K562 treated with DMSO at 1 percent for 4 hours (cell line): Measurements from ENCODE around the gene CALD1. TPM values are rescaled to one million over a fixed set of nuclear protein-coding genes. Genes with fewer than 3 reads are reported as not detected.

Experiments
- total RNA-seq: library from RNA; unstranded; fragments of 300-600 nt; gene quantifications from 2 replicates; pipeline ENCODE4 v1.2.3, GENCODE V29; 2022; ENCODE audit not compliant: insufficient read depth

Gene CALD1, protein sequence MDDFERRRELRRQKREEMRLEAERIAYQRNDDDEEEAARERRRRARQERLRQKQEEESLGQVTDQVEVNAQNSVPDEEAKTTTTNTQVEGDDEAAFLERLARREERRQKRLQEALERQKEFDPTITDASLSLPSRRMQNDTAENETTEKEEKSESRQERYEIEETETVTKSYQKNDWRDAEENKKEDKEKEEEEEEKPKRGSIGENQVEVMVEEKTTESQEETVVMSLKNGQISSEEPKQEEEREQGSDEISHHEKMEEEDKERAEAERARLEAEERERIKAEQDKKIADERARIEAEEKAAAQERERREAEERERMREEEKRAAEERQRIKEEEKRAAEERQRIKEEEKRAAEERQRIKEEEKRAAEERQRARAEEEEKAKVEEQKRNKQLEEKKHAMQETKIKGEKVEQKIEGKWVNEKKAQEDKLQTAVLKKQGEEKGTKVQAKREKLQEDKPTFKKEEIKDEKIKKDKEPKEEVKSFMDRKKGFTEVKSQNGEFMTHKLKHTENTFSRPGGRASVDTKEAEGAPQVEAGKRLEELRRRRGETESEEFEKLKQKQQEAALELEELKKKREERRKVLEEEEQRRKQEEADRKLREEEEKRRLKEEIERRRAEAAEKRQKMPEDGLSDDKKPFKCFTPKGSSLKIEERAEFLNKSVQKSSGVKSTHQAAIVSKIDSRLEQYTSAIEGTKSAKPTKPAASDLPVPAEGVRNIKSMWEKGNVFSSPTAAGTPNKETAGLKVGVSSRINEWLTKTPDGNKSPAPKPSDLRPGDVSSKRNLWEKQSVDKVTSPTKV
- total RNA-seq = not detected in 2 replicates

DNA sequence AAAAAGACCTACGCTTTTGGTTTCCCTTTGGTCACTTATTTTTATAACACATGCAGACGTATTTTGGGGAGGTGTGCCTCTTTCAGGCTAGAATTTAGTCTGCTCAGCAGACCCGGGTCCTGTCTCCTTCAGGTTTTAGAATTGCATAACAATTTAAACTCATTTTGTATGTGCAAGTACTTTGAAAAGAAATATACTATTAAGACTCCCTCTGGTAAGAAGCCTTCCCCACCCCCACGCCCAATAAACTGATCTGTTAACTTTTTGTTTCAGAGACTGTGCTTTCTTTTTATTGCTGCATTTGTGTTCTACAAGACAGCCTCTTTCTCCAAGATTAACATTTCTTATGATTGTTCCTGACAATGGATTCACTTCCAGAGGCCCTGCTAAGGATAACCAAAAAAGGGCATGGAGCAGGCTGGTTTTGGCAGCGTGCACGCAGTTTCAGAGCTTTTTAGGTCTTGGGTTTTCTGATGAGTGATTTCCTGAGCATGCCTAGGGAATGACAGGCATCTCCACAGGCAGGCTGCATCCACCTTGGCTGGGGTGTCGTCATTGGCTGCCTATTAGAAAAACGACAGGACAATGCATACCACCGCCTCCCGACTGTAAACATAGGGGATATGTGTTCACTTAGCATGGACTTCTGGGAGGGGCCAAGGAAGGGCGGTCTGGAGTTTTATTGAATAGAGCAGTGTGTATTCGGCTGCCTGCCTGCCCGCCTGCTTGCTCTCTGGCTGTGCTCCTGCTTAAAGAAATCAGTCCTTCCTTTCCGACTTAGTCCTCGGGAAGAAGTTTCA lies at the start of gene CALD1:
TSS of gene CALD1 (plus strand) at position 694 of the 800 bp plus-strand sequence. CDS start 88,100 bp downstream, outside the sequence.

DNA sequence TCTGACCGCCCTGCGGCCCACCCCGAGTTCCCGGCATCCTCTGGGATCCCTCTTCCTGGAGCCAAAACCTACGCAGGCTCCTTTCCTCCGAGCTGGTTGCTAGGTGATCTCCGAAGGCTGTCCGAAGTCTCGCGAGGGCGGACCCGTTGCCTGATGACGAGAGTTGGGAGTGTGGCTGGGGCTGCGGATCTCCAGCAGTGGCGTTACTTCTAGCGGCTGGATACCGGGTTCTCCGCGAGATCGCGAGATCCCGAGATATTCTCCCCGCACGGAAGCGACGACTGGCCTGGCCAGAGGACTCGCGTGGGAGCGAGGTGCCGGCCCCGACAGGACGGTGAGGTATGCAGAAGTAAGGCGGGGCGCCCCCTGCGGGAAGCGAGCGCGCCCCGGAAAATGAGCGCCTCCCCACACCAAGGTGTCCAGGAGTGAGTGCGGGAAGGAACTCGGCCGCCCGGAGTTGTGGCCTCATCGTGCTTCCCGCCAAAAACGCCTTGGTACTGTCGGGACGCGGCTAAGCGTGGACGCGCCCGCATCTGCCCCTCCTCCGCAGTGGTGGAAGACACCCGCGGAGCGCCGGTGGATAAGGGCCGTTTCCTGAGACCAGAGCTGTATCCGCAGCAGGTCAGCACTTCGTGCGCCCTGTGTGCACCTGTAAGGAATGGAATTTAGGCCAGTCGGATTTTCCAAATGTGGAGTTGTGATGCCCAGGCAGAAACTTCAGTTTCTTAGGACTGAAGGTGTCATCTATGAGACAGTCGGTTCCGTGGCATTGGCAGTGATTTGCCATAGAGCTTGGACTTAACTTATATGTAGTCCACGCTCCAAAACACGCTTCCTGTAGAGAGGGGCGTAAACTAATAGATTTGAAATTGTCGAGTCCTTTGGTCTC lies 207.2 kb downstream of the CALD1 start, which contains the start of gene AGBL3:
TSS of gene AGBL3 (plus strand) at position 146 of the 889 bp plus-strand sequence. CDS start 1,426 bp downstream, outside the sequence.

Other genes starting within 250 kb of the CALD1 start
- gene AKR1B15, start 230.5 kb upstream of the CALD1 start, total RNA-seq = not detected in 2 replicates
- gene BPGM, start 132.8 kb upstream of the CALD1 start, total RNA-seq = 19.7 and 24.5 TPM in 2 replicates
- 0.84 TPM in 1 of 2 replicates, not detected in the other for gene AGBL3, start 206.9 kb downstream of the CALD1 start, total RNA-seq